GM18873 (cell line): ENCODE measurements around the gene DMBT1.

Experiments
- ATAC-seq: cut with Tn5 transposase; IDR thresholded peaks from one replicate; pipeline ENCODE4 v1.9.1; 2021; ENCODE audit warnings: mild to moderate bottlenecking, moderate library complexity, moderate number of reproducible peaks; ENCODE audit not compliant: unreplicated experiment, low FRiP score

Gene DMBT1

DNA sequence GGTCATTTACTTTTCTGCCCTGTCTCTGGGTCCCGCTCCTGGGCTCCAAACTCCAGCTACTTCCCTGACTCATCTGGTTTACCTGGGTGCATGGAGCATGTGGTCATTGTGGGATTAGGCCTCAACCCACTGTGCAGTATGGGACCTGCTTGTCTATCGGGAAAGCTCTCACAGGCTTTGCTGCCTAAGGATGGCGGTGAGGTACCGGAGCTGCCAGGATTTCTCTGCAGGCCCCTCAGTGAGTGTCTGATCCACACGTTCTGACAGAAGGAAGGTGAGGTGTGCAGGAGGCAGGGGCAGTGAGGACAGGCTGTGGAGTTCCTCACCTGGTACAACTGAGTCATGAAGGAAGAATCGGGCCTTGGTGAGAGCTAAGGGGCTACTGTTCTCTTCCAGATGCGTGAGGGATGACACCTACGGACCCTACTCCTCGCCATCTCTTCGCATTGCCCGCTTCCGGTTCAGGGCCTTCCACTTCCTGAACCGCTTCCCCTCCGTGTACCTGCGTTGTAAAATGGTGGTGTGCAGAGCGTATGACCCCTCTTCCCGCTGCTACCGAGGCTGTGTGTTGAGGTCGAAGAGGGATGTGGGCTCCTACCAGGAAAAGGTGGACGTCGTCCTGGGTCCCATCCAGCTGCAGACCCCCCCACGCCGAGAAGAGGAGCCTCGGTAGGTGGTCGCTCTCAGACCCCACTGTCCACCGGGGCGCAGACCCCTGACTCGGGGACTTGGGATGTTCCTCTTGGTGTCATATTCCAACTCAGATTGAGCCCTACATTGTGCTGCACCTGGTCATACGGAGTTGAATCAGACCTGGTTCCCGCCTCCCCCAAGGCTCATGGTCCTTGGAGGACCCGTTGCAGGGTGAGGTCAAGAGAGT, 82.4 kb downstream of the DMBT1 start:
- ATAC-seq: no peak

DNA sequence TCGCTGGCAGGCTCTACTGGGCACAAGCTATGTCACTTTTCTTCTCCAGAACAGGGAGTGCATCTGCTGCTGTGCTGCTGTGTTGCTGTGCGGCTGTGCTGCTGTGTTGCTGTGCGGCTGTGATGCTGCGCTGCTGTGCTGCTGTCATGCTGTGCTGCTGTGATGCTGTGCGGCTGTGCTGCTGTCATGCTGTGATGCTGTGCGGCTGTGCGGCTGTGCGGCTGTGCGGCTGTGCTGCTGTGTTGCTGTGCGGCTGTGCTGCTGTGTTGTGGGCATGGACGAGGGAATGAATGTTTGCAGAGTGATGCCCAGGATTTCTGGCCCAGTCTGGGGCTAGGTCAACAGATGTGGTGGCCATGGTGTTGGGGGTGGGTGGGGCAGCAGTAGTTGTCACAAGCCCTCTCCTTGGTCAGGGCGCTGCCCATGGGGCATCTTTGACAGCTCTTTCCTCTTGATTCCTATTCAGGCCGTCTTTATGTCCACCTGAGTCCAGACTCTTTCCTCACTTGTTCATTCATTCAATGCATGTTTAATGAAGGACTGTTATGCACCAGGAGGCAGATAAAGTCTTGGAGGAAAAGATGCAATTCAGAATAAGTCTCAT, 83.5 kb downstream of the DMBT1 start:
- ATAC-seq: no peak

DNA sequence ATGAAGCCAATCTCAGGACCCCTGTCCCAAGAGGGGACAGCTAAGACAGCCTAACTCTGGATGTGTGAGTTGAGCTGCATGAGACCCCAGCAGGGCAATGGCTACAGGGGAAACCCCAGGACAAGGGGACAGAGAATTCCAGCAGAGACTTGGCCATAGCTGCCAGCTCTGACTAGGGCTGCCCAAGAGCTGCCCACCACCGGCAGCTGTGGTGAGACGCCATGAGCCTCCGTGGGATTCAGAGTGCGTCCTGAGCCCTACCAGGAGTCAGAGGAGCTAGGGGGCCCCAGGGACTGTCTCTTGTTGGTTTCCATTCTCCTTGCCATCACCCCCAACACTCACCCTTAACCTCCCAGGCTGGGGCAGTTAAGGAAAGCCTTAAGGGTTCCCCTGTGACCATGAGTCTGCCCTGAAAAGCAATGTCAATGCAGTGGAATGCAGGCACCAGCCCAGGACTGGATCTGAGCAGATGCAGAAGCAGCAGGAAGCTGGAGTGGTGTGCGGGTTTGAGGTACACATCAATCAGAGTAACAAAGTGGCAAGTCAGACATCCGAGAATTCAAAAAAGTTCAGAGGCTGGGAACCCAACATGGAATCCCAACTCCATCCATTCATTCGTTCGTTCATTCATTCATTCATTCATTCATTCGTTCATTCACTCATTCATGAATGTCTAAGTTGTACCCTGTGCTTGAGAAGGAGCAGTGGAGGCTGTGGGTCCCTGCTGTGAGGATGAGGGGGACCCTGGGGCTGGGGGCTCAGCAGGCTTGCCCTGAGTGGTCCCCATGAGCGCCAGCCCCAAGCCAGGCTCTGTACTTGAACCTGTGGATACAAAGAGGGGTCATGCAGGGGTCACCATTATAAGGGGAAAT, 86.2 kb downstream of the DMBT1 start:
- no peak for ATAC-seq

- ATAC-seq: no peak
Measured at GRCh38 chr10:122647383-122647968, 86.9 kb downstream of the DMBT1 start.

GRCh38 chr10:122648599-122649428, 88.3 kb downstream of the DMBT1 start:
- ATAC-seq: no peak

DNA sequence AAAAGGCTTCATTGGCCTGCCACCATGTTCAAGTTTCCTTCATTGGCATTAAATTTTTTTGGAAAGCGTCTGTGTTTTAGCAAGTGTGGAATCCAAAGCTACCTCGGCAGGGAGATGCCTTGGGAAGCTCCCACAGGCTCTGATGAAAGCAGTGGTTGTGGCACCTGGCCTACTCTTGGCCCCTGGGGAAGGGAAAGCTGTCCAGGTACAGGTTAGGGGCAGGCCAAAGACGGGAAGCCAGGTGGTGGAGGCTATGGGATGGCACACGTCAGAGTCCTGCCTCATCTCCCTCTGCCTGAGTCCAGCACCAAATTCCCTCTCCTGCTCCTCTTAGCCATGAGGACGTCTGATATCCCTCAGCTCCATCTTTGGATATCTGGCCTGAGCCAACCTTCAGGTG, 89.3 kb downstream of the DMBT1 start:
- no peak for ATAC-seq

GRCh38 chr10:122650331-122650730, 89.8 kb downstream of the DMBT1 start:
- ATAC-seq: no peak

DNA sequence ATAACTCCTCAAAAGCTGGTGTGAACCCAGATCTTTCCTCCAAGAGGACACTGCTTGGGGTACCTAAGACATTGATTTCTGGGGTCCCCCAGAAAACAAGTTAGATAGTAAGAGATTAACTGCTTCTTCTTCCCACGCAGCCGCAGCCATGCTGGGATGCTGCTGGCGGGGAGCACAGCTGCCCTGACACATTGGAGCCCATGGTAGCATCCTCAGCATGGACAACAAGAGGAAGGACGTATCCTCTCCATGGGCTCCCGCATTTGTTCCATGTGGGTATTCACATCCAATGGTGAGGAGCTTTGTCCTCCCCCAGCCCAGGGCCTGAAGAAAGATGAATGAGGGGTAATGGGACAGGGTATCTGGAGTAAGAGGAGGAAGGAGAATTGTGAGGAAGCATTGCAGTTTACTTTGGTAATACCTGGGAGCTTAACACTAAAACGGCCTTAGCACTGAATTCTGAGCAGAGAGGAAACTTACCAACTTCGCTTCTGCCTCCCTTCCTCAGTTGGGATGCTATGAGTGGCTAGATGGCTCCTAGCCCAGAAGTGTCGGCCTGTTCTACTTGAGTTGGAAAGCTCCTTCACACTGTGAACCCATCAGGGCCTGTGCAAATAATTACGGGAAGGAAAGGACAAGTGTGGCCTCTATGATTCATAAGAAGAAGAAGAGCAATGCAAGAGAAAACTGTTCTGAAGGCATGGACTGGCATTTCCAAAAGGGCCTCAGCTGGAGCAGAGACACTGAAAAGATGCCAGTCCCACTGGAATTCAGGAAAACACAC, 95.2 kb downstream of the DMBT1 start:
- ATAC-seq: no peak

- ATAC-seq: no peak
Measured at GRCh38 chr10:122656308-122656705, 95.8 kb downstream of the DMBT1 start.

DNA sequence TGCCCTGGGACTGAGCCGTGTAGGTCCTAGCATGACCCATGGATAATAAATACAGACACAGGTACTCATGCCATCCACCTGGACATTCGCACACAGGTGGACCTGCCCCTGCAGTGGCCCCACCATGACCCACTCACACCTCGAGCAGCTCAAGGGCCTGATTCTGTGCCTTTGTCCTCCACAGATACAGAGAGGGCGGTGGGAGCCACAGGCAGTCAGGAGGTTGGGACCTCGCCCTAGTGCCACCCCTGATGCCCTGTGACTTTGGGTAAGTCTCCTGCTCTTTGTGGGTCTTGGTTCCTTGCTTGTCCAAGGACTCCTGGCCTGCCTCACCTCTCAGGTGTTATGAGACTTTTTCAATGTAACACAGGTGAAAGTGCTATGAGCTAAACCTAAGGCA, 96.2 kb downstream of the DMBT1 start:
- no peak for ATAC-seq

GRCh38 chr10:122657255-122657654, 96.7 kb downstream of the DMBT1 start:
- no peak for ATAC-seq

GRCh38 chr10:122657729-122658128, 97.2 kb downstream of the DMBT1 start:
- no peak for ATAC-seq

GRCh38 chr10:122658356-122659049, 97.9 kb downstream of the DMBT1 start:
- ATAC-seq: no peak

GRCh38 chr10:122659126-122659525, 98.6 kb downstream of the DMBT1 start:
- ATAC-seq: no peak

GRCh38 chr10:122659651-122660050, 99.1 kb downstream of the DMBT1 start:
- ATAC-seq: no peak

DNA sequence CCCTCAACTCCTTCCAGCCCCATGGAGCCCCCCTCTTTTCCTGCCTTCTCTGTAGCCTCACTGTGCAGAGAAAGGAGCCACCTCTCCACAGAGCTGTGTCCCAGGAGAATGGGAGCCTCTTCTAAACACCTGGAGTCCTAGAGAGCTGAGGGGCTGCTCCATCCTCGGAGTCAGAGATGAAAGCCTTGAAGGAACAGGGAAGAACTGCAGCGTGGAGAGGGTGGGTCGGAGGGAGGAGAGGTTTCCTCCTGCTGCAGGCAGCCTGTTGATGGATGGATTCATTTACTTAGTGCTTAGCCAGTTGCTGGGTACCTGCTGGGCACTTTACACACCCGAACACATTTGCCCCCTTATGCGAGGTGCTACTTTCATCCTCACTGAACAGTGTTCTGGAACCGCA, 100.1 kb downstream of the DMBT1 start:
- ATAC-seq: no peak

GRCh38 chr10:122662231-122662630, 101.7 kb downstream of the DMBT1 start:
- ATAC-seq: no peak

- ATAC-seq: no peak
Measured at GRCh38 chr10:122663516-122664130, 103.1 kb downstream of the DMBT1 start.
